Tibial nerve (tissue), 3 donors: ENCODE data around the gene FYB2.

Experiments
- POLR2A ChIP-seq, 2 donors: fragments of 450-650 bp; IDR thresholded peaks; one replicate each; pipeline ENCODE4 v1.6.1; 2017; ENCODE audit warnings: antibody characterized with exemption in 2 of 2, mild to moderate bottlenecking in 2 of 2, moderate library complexity in 2 of 2
- TF ChIP-seq, protein P1 (sequence below), 5 experiments: fragments of 200-600 bp in 3 of 5; fragments of 450-650 bp in 2 of 5; sonication (generic) in 3 of 5; IDR thresholded peaks; one replicate each; pipeline ENCODE4 v1.5.1; 2016 to 2019; ENCODE audit warnings: antibody characterized with exemption in 5 of 5, mild to moderate bottlenecking in 3 of 5, moderate library complexity in 2 of 5

DNA sequence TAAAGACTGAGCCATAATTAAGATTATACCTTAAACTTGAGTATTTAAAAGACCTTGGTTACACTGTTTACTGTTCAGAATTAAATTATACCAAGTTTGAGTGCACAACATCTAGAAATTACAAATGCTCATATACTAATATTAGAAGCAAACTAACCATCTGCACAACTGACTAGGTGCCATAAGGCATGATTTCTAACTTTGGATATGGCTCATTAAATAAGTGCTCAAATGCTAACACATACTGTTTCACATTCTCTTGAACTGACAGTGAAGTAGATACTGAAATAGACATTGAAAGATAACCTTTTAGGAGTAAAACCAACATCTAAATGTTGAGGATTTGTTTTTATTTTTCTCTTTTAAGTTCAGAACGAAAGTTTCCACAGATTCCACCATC, 100.0 kb downstream of the FYB2 start:
- no peak for TF ChIP-seq POLR2A (IDR thresholded peaks at IDR 0.05)
- TF ChIP-seq, protein P1, sequence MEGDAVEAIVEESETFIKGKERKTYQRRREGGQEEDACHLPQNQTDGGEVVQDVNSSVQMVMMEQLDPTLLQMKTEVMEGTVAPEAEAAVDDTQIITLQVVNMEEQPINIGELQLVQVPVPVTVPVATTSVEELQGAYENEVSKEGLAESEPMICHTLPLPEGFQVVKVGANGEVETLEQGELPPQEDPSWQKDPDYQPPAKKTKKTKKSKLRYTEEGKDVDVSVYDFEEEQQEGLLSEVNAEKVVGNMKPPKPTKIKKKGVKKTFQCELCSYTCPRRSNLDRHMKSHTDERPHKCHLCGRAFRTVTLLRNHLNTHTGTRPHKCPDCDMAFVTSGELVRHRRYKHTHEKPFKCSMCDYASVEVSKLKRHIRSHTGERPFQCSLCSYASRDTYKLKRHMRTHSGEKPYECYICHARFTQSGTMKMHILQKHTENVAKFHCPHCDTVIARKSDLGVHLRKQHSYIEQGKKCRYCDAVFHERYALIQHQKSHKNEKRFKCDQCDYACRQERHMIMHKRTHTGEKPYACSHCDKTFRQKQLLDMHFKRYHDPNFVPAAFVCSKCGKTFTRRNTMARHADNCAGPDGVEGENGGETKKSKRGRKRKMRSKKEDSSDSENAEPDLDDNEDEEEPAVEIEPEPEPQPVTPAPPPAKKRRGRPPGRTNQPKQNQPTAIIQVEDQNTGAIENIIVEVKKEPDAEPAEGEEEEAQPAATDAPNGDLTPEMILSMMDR (IDR thresholded peaks at IDR 0.05) = no peak
